HG02981 (cell line): Measurements from ENCODE around the gene DNAI4.

ENCODE experiments used
- ATAC-seq: cut with Tn5 transposase; IDR thresholded peaks from one replicate; pipeline ENCODE4 v1.9.1; 2021; ENCODE audit warnings: mild to moderate bottlenecking, moderate library complexity; ENCODE audit not compliant: unreplicated experiment

The DNAI4 gene

GRCh38 chr1:66768965-66769364, 155.7 kb downstream of the DNAI4 start:
- ATAC-seq: no peak

GRCh38 chr1:66767626-66768025, 157.0 kb downstream of the DNAI4 start:
- ATAC-seq: no peak

- ATAC-seq: peak; percentile 84
These were observed 159.6 kb downstream of the DNAI4 start for GRCh38 chr1:66764994-66765578.
